Stimulated activated CD4-positive, alpha-beta T cell treated with anti-CD3 and anti-CD28 coated beads, Interleukin-1b, Interleukin-23, amount 100 ng/mL, for 24 hours (primary cell): Measurements from ENCODE around the gene SLC2A6.

Source experiments
- DNase-seq, 4 experiments: peaks; one replicate each; pipeline ENCODE4 v3.0.0-alpha.2; 2020; ENCODE audit warnings: low read depth in 4 of 4, low spot score in 1 of 4

SLC2A6 gene

DNA sequence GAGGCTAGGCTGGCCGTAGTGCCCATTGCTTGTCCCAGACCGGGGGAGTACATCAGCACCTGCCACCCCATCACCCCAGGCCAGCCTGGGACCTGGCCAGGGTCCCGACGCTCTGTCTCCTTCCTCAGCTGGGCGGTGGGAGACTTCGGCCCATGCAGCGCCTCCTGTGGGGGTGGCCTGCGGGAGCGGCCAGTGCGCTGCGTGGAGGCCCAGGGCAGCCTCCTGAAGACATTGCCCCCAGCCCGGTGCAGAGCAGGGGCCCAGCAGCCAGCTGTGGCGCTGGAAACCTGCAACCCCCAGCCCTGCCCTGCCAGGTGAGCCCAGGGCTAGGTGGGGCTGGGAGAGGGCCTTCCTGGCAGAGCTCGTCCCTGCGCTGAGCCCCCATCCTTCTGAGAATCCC is 35.7 kb downstream of the SLC2A6 start:
- no peak for DNase-seq

DNA sequence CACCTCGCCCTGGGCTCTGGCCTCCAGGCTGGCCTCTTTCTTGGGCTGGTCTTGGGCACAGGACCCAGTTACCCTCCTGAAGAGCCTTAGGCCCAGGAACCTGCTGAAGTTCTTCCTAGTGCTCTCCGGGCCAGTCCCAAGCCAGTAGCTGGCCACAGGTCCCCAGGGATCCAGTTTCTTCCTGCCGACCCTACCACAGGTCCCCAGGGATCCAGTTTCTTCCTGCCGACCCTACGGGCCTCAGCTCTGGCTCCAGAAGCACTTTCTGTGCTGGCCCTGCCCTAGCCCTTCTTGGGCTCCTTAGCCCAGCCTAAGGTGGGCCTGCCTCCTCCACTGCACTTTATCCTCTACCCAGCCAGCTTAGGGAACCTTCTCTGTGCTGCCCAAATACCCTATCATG is 37.3 kb downstream of the SLC2A6 start:
- DNase-seq = no peak

DNA sequence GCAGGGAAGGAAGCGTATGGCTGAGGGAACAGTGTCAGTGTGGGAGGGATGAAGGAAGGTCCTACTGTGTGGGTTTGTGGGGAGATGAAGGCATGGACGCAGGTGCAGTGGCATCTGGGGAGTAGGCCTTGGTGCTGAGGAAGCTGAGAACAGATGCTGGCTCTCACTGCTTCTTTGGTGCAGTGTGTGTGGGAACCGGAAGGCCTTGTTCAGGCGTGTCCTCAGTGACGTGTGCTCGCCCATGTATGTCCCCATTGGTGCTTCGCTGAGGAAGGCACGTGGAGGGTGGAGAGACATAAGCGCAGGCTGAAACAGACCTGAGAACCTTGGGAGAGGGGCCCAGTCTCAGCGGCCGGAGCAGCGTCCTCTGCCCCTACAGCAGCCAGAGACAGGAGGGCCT is 38.0 kb downstream of the SLC2A6 start:
- no peak for DNase-seq

DNA sequence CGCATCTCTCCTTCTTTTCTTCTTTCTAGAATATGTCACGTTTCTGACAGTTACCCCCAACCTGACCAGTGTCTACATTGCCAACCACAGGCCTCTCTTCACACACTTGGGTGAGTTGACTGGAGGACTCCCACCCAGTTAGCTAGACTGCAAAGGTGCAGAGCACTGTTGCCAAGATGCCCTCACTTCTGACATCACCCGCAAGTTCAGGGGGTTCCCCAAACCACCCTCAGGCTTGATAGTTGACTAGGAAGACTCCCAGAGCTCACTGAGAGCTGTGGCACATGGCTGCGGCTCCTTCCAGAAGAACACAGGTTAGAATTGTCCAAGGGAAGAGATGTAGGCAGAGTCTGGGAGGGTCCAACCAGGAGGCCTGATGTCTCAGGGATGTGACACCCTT is 39.6 kb downstream of the SLC2A6 start:
- no peak for DNase-seq

DNA sequence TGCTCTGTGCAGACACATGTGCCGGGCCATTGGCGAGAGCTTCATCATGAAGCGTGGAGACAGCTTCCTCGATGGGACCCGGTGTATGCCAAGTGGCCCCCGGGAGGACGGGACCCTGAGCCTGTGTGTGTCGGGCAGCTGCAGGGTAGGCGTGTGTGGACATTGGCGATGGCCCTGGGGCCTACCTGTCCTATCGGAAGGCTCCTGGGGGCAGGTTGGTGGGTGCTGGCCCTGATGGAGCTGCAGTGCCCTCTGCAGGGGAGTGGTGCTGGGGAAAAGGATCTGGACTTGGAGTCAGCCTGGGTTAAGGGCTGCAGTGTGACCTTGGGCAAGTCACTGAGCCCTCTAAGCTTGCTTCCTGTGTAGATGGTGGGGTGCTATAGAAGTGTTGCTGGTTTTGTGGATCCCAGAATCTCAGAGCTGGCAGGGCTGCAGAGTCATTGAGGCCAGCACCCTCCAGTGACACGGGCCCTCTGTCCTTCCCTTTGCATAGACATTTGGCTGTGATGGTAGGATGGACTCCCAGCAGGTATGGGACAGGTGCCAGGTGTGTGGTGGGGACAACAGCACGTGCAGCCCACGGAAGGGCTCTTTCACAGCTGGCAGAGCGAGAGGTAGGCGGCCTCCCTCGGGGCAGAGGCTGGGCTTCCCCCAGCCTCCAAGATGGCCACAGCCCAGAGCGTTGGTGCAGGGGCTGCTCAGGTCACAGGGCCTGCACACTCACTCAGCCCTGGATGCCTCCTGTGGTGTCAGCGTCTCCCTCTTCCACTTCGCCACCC is 41.0 kb downstream of the SLC2A6 start:
- no peak for DNase-seq

DNA sequence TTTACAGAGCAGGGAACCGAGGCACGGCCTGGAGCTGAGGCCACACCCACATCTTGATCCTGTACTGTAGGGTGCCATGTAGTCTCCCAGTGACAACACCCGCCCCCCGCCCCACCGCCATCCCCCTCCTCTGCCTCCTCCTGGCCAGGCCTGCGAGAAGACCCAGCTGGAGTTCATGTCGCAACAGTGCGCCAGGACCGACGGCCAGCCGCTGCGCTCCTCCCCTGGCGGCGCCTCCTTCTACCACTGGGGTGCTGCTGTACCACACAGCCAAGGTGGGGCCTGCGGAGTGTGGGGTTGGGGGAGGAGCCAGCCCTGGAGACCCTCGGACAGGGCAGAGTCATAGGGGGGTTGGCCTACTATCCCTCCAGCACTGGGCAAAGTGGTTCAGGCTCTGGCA is 42.2 kb downstream of the SLC2A6 start:
- DNase-seq = no peak

DNA sequence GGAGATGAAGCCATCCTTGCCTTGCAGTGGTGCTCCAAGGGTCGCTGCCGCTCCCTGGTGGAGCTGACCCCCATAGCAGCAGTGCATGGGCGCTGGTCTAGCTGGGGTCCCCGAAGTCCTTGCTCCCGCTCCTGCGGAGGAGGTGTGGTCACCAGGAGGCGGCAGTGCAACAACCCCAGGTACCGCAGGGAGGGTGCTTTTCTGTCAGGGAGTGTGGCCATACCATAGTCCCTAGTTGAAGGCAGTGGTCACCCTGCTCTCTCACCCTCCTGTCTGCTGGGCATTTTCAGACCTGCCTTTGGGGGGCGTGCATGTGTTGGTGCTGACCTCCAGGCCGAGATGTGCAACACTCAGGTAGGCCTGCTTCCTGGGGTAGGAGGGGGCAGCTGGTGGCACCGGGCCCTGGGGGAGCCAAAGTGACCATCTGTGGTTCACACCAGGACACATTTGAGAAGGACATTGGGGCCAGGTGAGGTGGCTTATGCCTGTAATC is 45.5 kb downstream of the SLC2A6 start:
- DNase-seq = no peak

DNA sequence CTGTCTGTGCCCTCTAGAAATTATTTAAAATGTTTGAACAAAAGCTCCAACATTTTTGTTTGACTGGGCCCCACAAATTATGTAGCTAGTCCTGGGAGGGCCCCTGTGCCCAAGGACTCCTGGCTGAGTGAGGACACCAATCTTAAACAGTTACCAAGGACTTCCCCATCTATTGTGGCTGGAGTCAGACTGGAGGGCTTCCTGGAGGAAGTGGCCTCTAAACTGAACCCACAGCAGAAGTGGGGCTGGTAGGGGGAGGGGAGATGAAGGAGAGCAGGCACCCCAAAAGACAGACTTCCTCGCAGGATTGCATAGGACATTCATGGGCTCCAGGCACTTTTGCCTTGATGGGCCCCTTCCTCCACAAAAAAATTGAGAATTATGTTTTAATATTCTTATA is 48.7 kb downstream of the SLC2A6 start:
- DNase-seq = no peak

DNA sequence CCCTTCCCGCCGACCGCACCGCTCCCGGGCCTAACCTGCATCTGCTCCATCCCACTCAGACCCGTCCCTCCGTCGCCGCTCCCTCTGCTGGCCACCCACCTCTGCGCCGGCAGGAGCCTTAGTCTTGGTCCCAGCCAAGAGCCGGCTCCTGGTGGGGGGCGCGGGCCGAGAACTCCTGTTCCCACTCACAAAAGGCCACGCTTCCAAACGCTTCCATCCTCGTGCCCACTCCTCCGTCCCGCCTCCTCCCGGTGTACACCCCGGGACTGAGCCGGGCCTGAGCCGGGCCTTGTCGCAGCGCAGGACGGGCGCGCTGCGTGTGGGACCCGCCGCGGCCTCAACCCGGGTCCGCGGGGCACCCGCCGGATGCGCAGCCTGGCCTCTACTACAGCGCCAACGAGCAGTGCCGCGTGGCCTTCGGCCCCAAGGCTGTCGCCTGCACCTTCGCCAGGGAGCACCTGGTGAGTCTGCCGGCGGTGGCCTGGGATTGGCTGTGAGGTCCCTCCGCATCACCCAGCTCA is 49.2 kb downstream of the SLC2A6 start:
- DNase-seq = no peak

DNA sequence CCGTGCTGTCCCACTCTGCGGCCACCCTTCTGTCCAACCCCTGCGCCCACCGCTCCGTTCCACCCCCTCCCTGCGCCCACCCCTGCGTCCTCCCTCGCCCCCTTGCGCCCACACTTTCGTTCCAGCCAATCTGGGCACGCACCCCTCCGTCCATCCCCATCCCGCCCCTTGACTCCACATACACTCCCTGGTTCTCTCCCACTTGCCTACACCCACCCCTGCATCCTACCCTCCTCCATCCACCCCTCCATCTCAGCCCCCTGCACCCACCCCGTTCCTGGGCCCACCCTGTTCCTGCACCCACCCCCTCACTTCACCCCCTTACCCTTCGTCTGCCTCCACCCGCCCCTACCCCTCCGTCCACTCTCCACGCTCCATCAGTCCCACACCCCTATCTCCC is 49.7 kb downstream of the SLC2A6 start:
- no peak for DNase-seq

DNA sequence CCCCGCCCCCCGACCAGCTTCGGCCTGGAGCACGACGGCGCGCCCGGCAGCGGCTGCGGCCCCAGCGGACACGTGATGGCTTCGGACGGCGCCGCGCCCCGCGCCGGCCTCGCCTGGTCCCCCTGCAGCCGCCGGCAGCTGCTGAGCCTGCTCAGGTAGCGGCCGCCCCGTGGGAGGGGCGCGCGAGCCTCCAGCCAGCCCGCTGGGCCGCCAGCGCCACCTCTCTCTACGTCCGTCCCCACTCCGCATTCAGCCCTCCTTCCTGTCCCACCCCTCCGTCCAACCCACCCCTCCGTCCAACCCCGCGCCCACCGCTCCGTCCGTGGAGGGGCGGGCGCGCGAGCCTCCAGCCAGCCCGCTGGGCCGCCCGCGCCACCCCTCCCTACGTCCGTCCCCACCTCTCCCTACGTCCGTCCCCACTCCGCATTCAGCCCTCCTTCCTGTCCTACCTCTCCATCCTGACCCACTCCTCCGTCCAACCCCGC is 50.2 kb downstream of the SLC2A6 start:
- no peak for DNase-seq

DNA sequence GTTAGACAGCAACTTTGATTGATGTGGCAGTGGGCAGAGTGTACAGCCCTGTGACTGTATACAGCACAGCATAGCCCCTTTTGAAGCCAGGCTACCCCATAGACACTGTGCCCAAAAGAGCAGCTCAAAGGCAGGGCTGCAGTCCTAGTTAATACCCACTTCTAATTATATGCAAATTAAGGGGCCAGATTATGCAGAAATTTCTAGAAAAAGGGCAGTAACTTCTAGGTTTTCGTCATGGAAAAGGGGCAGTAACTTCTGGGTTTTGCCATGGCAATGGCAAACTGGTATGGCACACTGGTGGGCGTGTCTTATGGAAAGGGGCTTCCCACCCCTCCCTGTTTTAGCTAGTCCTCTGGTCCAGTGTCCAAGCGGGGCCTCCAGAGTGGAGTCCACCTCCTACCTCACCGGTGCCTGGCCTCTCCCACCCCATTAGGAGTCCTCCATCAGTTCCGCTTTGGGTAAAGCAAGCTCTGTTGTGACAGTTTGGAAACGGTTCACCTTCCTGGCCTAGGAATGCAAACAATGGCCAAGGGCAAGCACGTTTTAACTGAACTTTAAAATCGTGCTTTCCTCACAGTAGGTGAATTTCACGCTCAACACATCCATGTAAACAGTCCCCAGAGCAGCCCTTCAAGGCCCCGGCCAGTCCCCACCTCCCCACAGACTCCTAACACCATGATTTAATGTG is 51.1 kb downstream of the SLC2A6 start:
- DNase-seq = no peak

DNA sequence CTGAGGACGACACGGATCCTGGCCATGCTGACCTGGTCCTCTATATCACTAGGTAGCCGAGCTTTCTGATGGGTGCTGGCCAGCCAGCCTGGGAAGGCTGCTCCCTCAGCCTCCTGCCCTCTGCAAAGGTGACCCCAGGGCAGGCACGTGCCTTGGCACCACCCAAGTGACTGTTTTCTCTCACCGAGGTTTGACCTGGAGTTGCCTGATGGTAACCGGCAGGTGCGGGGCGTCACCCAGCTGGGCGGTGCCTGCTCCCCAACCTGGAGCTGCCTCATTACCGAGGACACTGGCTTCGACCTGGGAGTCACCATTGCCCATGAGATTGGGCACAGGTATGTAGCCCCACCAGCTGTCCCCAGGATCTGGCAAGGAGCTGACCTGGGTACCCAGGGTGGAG is 52.9 kb downstream of the SLC2A6 start:
- no peak for DNase-seq

DNA sequence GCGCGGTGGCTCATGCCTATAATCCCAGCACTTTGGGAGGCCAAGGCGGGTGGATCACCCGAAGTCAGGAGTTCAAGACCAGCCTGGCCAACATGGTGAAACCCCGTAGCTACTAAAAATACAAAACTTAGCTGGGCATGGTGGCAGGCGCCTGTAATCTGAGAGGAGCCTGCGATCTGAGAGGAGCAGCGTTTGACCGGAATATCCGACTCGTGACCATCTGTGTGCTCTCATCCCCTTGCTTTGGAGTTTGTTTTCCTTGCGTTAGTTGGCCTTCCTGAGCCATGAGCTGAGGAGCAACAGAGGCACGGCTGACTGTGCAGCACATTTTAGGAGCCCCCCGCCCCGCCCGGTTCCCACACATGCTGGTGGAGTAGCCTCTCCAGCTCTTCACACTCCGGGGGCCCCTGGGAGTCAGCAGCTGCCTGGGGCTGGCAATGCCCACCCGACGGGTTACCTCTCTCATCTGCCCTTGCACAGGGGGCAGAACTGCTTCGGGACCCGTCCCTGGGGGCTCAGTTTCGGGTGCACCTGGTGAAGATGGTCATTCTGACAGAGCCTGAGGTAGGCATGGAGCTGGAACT is 53.8 kb downstream of the SLC2A6 start:
- DNase-seq = no peak

DNA sequence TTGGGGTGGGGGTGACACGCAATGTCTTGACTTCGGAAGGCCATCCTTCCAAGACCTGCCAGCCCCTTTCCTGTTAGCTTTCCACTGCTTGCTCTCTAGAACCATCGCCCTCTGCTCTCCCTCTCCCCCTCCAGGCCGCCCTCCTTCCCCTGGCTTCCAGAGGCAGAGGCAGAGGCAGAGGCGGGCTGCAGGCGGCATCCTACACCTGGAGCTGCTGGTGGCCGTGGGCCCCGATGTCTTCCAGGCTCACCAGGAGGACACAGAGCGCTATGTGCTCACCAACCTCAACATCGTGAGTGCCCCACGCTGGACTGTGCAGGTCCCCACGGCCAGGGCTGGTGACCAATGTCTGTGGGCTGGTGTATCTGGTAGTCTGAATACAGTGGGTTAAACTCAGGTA is 54.7 kb downstream of the SLC2A6 start:
- no peak for DNase-seq

DNA sequence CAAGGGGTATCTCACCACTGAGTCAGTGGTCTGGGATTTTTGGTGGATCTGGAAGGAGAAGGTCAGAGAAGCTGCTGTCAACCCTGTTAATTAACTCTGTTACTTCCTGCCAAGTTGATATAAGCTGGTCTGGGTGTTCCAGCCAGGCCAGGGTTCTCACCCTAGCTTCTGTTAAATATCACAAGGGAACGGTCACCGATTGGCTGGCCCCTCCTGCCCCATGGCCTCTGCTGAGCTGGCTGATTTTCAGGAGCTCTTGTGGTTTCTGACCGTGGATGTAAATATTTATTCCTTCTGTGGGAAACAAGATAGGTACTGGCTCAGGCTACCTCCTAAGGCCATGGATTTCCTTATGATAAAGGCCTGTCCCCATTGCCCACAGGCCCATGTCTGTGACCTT is 55.7 kb downstream of the SLC2A6 start:
- no peak for DNase-seq

DNA sequence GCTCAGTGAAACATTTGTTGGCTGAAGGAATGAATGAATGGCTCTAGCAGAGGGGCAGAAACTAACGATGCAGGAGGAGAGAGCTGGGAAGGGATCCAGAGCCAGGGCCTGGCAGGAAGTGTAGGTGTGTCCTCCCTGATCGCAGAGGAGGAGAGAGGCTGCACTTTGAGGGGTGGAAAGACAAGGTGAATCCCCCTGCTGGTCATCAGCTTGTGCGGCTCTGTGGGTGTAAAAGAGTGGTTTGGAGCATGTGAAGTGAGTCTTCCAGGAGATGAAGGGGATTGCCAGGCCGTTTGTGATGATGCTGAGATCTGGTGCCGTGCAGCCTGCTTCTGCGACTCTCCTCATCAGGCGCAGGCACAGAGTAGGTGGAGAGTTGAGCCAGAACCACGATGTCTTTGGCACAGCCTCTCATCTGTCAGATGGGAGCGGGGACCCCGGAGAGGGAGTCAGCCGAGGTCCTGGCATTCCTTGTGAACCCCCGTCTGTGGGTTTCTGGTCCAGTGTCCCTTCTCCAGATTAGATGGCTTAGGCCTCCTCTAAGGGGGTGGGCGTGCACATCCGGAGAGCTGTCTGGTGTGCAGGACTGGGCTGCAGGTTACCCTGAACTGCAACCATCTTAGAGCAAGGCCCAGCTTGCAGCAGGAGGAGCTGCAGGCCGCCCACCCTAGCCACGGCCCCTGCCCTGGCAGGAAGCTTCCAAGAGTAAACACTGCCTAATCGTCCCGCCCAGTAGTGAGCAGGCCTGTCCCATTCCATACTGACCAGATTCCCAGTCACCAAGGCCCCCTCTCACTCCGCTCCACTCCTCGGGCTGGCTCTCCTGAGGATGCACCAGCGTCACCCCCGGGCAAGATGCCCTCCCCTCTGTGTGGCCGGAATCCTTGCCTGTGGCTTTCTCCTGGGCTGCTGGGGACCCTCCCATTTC is 57.0 kb downstream of the SLC2A6 start, which contains the start of gene ADAMTS13:
ADAMTS13 (plus strand) TSS at position 753 of the 928 bp plus-strand sequence; CDS start at position 830, 77 bp downstream.
- DNase-seq = peak in 1 of 4 experiments; percentile 32
